GM12878 (cell line): Measurements from ENCODE around the gene EIF5. TPM values are rescaled to one million over a fixed set of nuclear protein-coding genes. Genes with fewer than 3 reads are reported as not detected.

ENCODE experiments used
- ATAC-seq: fragments of 200-7000 bp; cut with Tn5 transposase; 3 replicates; pipeline ENCODE4 v1.9.1; 2020; ENCODE audit warnings: mild to moderate bottlenecking, moderate library complexity
- BruUV-seq: library from RNA; stranded (reverse); fragments of 400-500 nt; replicated peaks from 2 replicates; lab custom pipeline; 2021; lab: Mats Ljungman, UMichigan
- CTCF ChIA-PET: fragments of 300-600 bp; sonication (Branson Sonifier 250); formaldehyde crosslinking; extraction: SDS; loops from one replicate; lab custom pipeline; 2021; ENCODE audit warnings: inconsistent platforms; lab: Yijun Ruan, JAX
- POLR2A ChIA-PET: fragments of 350-600 bp; formaldehyde crosslinking; extraction: SDS; loops from one replicate; lab custom pipeline; 2021; ENCODE audit warnings: inconsistent platforms; lab: Charles Lee
- RAD21 ChIA-PET: fragments of 300-600 bp; sonication (Branson Sonifier 250); formaldehyde crosslinking; loops from one replicate; lab custom pipeline; 2023; ENCODE audit warnings: antibody characterized with exemption; ENCODE audit not compliant: unreplicated experiment; lab: Charles Lee
- SMC1A ChIA-PET: fragments of 300-600 bp; sonication (Branson Sonifier 250); formaldehyde crosslinking; loops from one replicate; lab custom pipeline; 2023; ENCODE audit not compliant: unreplicated experiment, uncharacterized antibody; lab: Charles Lee
- DNase-seq: peaks from one replicate; pipeline ENCODE4 v3.0.0-alpha.2; 2011; ENCODE audit warnings: low read depth, low spot score
- FAIRE-seq: peaks from 3 replicates; lab custom pipeline; 2011; peaks lifted over from hg19 to GRCh38; lab: Jason Lieb, UNC
- H2AFZ ChIP-seq: 2 replicates; pipeline ENCODE4 v1.6.0; 2011; ENCODE audit warnings: low read depth, low read length, control low read depth; ENCODE audit not compliant: control insufficient read depth
- H3K27ac ChIP-seq: 2 replicates; pipeline ENCODE4 v1.5.1; 2011; ENCODE audit warnings: control low read depth; ENCODE audit not compliant: control insufficient read depth, insufficient read depth
- H3K27me3 ChIP-seq, 2 experiments: replicated peaks in 1 of 2; 2 replicates each; pipeline versions ENCODE4 v1.6.0 to v1.6.1; 2011; ENCODE audit warnings: low read length in 1 of 2; ENCODE audit not compliant: control insufficient read depth in 2 of 2, insufficient read depth in 2 of 2
- H3K36me3 ChIP-seq, 2 experiments: 2 replicates each; pipeline ENCODE4 v1.5.1; 2011; ENCODE audit warnings: low read length in 1 of 2; ENCODE audit not compliant: control insufficient read depth in 2 of 2, insufficient read depth in 2 of 2
- H3K4me1 ChIP-seq: 2 replicates; pipeline ENCODE4 v1.6.1; 2011; ENCODE audit warnings: mild to moderate bottlenecking, low read length, moderate library complexity, mixed read lengths; ENCODE audit not compliant: control insufficient read depth, insufficient read depth
- H3K4me2 ChIP-seq: 2 replicates; pipeline ENCODE4 v1.6.0; 2011; ENCODE audit warnings: control low read depth; ENCODE audit not compliant: control insufficient read depth, insufficient read depth
- H3K4me3 ChIP-seq: fragments of 200-600 bp; sonication (generic); 2 replicates; pipeline ENCODE4 v1.5.1; 2016
- H3K79me2 ChIP-seq: 2 replicates; pipeline ENCODE4 v1.6.0; 2011; ENCODE audit warnings: low read length; ENCODE audit not compliant: control insufficient read depth, insufficient read depth
- H3K9ac ChIP-seq: 2 replicates; pipeline ENCODE4 v1.8.0; 2011; ENCODE audit warnings: low read length, control low read depth, mixed read lengths; ENCODE audit not compliant: control insufficient read depth, insufficient read depth
- H3K9me3 ChIP-seq: replicated peaks from 3 replicates; pipeline ENCODE4 v1.5.1; 2011; ENCODE audit warnings: mild to moderate bottlenecking, low read length; ENCODE audit not compliant: control insufficient read depth, insufficient read depth
- H4K20me1 ChIP-seq: 2 replicates; pipeline ENCODE4 v1.6.0; 2011; ENCODE audit not compliant: control insufficient read depth, insufficient read depth
- ASH2L ChIP-seq: fragments of 300-600, 200-600 bp; sonication (generic); IDR thresholded peaks from 2 replicates; pipeline ENCODE4 v1.6.1; 2017; ENCODE audit warnings: low read depth, mild to moderate bottlenecking, borderline replicate concordance
- ATF3 ChIP-seq: IDR thresholded peaks from 2 replicates; pipeline ENCODE4 v1.6.1; 2011; ENCODE audit warnings: low read depth, mild to moderate bottlenecking, low read length, moderate library complexity, borderline replicate concordance; ENCODE audit errors: extremely low read depth
- BCL11A ChIP-seq: IDR thresholded peaks from 2 replicates; pipeline ENCODE4 v1.6.1; 2011; ENCODE audit warnings: low read depth, low read length
- BCL3 ChIP-seq: IDR thresholded peaks from 2 replicates; pipeline ENCODE4 v1.6.1; 2011; ENCODE audit warnings: borderline replicate concordance, low read depth, mild to moderate bottlenecking, moderate library complexity, low read length; ENCODE audit not compliant: insufficient read depth, poor library complexity, severe bottlenecking
- BMI1 ChIP-seq: fragments of 450-650 bp; IDR thresholded peaks from 2 replicates; pipeline ENCODE4 v1.6.1; 2016; ENCODE audit warnings: mild to moderate bottlenecking, moderate library complexity, borderline replicate concordance
- CHD1 ChIP-seq: IDR thresholded peaks from 2 replicates; pipeline ENCODE4 v1.6.1; 2012; ENCODE audit warnings: low read depth, low read length, improper control_type of control experiment
- CREM ChIP-seq: IDR thresholded peaks from 2 replicates; pipeline ENCODE4 v1.6.1; 2014; ENCODE audit warnings: antibody characterized with exemption, low read depth
- ESRRA ChIP-seq: IDR thresholded peaks from 2 replicates; pipeline ENCODE4 v1.6.1; 2012; ENCODE audit warnings: mild to moderate bottlenecking, low read length, improper control_type of control experiment
- FOS ChIP-seq: IDR thresholded peaks from 3 replicates; pipeline ENCODE4 v1.6.1; 2011; ENCODE audit warnings: borderline replicate concordance; ENCODE audit not compliant: insufficient read length; ENCODE audit errors: extremely low read depth
- HDGF ChIP-seq: fragments of 450-650 bp; IDR thresholded peaks from 2 replicates; pipeline ENCODE4 v1.6.1; 2016; ENCODE audit warnings: antibody characterized with exemption
- SMAD5 ChIP-seq: IDR thresholded peaks from 2 replicates; pipeline ENCODE4 v1.6.1; 2016; ENCODE audit warnings: antibody characterized with exemption, low read depth
- WRNIP1 ChIP-seq: IDR thresholded peaks from 2 replicates; pipeline ENCODE4 v1.6.1; 2011; ENCODE audit warnings: low read depth, low read length, improper control_type of control experiment, borderline replicate concordance
- ZZZ3 ChIP-seq: IDR thresholded peaks from 2 replicates; pipeline ENCODE4 v1.6.1; 2011; ENCODE audit warnings: low read depth; ENCODE audit not compliant: control insufficient read depth, insufficient read length
- WGBS: methylation state at CpG from one replicate; pipeline ENCODE4 v1.1.6; 2016; ENCODE audit warnings: low lambda C conversion rate; ENCODE audit not compliant: insufficient replicate concordance, insufficient coverage; ENCODE audit errors: missing lambda C conversion rate; 5-methylcytosine and 5-hydroxymethylcytosine counted together
- in situ Hi-C: fragments of 300-500 bp; cut with MboI; formaldehyde crosslinking; loops from 9 replicates; pipeline ENCODE4 v1.14.3; 2018; ENCODE audit warnings: mixed read lengths
- intact Hi-C: fragments of 100-400 bp; cut with micrococcal nuclease; formaldehyde crosslinking; loops from one replicate; pipeline ENCODE4 v1.14.2; 2022; ENCODE audit not compliant: unreplicated experiment
- polyA plus RNA-seq, 11 experiments: library from polyadenylated mRNA; depleted of rRNA in 4 of 11; unstranded in 6 of 11; stranded (reverse) in 5 of 11; fragments of >200 nt; fragmentation: Nextera tagmentation in 4 of 11; fragmentation: Illumina TruSeq in 1 of 11; extraction: Ambion mirVana in 4 of 11; extraction: Trizol in 1 of 11; gene quantifications; 1 replicate in 1 of 11; 2 replicates in 10 of 11; pipeline versions ENCODE4 v1.2.1 to v1.2.3, GENCODE V29; 2011 to 2016; ENCODE audit warnings: inconsistent platforms in 2 of 11, missing spikeins in 2 of 11, low read depth in 1 of 11
- total RNA-seq, 4 experiments: library from RNA; depleted of rRNA in 3 of 4; stranded (reverse); fragments of >200 nt in 3 of 4; fragmentation: Illumina TruSeq in 1 of 4; extraction: Trizol in 1 of 4; gene quantifications; 2 replicates each; pipeline versions ENCODE4 v1.2.1 to v1.2.3, GENCODE V29; 2013 to 2021
- TF ChIP-seq, protein P1 (sequence below): fragments of 450-650 bp; IDR thresholded peaks from 2 replicates; pipeline ENCODE4 v1.6.1; 2017; ENCODE audit warnings: borderline replicate concordance

The EIF5 gene
- total and polyA plus RNA-seq, 10 of the 15 experiments (the other 5 are each of a cell fraction or from before 2014, with no cell fraction given) = 51.2 to 360 (median 115) TPM

DNA sequence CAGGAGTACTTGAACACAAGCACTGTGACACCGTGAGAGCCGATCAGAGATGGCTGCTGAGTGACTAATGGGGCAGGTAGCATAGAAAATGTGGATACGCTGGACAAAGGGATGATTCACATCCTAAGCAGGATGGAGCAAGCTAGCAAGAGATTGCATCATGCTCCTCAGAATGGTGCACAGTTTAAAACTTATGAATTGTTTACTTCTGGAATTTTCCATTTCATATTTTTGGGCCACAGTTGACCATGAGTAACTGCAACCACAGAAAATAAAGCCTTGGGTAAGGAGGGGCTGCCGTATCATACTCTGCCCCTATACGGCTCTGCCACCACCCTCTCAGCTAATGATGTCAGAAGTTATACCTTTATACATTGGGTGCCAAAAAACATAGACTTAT, 27.8 kb downstream of the EIF5 start:
- Histone ChIP-seq H3K27ac (no peak overlapping the region), H3K4me1 (no peaks in the 10 kb centered on the region), H3K79me2 (no peaks in the 10 kb centered on the region), H3K27me3 (no peaks in the 10 kb centered on the region), H3K9me3 (peaks cover 9% of the 10 kb centered on the region), H4K20me1 (no peaks in the 10 kb centered on the region), H2AFZ (no peak overlapping the region), H3K9ac (no peak overlapping the region), H3K4me3 (no peak overlapping the region), H3K36me3 (no peaks in the 10 kb centered on the region), H3K4me2 (no peak overlapping the region)
- ChIA-PET CTCF (interaction anchor here (0.6 to 1.6 kb wide), 2 partner anchors 19 to 28 kb away, joined by 3 to 4 read pairs; no protein-coding TSS in a partner anchor), SMC1A (no interaction called here), POLR2A (no interaction called here), RAD21 (no interaction called here)
- intact Hi-C loops = no loop called here
- TF ChIP-seq ESRRA (no peak), BCL3 (no peak), ATF3 (no peak), HDGF (no peak), WRNIP1 (no peak), CREM (no peak), BMI1 (no peak), BCL11A (no peak), SMAD5 (no peak), ASH2L (no peak), ZZZ3 (no peak), CHD1 (no peak), FOS (no peak)
- TF ChIP-seq, protein P1, sequence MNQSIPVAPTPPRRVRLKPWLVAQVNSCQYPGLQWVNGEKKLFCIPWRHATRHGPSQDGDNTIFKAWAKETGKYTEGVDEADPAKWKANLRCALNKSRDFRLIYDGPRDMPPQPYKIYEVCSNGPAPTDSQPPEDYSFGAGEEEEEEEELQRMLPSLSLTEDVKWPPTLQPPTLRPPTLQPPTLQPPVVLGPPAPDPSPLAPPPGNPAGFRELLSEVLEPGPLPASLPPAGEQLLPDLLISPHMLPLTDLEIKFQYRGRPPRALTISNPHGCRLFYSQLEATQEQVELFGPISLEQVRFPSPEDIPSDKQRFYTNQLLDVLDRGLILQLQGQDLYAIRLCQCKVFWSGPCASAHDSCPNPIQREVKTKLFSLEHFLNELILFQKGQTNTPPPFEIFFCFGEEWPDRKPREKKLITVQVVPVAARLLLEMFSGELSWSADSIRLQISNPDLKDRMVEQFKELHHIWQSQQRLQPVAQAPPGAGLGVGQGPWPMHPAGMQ = no peak
- BruUV-seq = no TSS peak
- ATAC-seq (no peak), FAIRE-seq (no peak), DNase-seq (no peak)
- 90% methylated on average over 5 of the region's 5 CpGs for WGBS
- in situ Hi-C loops = no loop called here
